Astrocyte (in vitro differentiated cells and primary cell): ENCODE measurements around the gene RPS27L. TPM values are rescaled to one million over a fixed set of nuclear protein-coding genes. Genes with fewer than 3 reads are reported as not detected.

Experiments used
- DNase-seq: peaks from one replicate; pipeline ENCODE4 v3.0.0-alpha.2; 2010; ENCODE audit warnings: low read depth
- FAIRE-seq: peaks from 2 replicates; lab custom pipeline; 2011; peaks lifted over from hg19 to GRCh38; lab: Jason Lieb, UNC
- H2AFZ ChIP-seq: 2 replicates; pipeline ENCODE4 v1.6.0; 2012; ENCODE audit warnings: low read depth, low read length, inconsistent platforms
- H3K27ac ChIP-seq: 2 replicates; pipeline ENCODE4 v1.5.1; 2011; ENCODE audit warnings: low read depth, low read length, inconsistent platforms
- H3K27me3 ChIP-seq: 2 replicates; pipeline ENCODE4 v1.6.0; 2011; ENCODE audit warnings: low read length, inconsistent platforms; ENCODE audit not compliant: insufficient read depth
- H3K36me3 ChIP-seq: 2 replicates; pipeline ENCODE4 v1.5.1; 2011; ENCODE audit warnings: low read length, inconsistent platforms; ENCODE audit not compliant: insufficient read depth
- H3K4me1 ChIP-seq: 2 replicates; pipeline ENCODE4 v1.5.1; 2011; ENCODE audit warnings: low read length, inconsistent platforms; ENCODE audit not compliant: insufficient read depth
- H3K4me2 ChIP-seq: 2 replicates; pipeline ENCODE4 v1.6.0; 2012; ENCODE audit warnings: low read length, inconsistent platforms
- H3K4me3 ChIP-seq: 2 replicates; pipeline ENCODE4 v1.5.1; 2011; ENCODE audit warnings: low read depth, mild to moderate bottlenecking, low read length, inconsistent platforms; ENCODE audit not compliant: insufficient read depth
- H3K79me2 ChIP-seq: 2 replicates; pipeline ENCODE4 v1.6.0; 2012; ENCODE audit warnings: mild to moderate bottlenecking, low read length, inconsistent platforms; ENCODE audit not compliant: insufficient read depth
- H3K9ac ChIP-seq: 2 replicates; pipeline ENCODE4 v1.6.0; 2012; ENCODE audit warnings: mild to moderate bottlenecking, low read length, inconsistent platforms
- H3K9me3 ChIP-seq: 2 replicates; pipeline ENCODE4 v1.5.1; 2012; ENCODE audit warnings: low read depth, mild to moderate bottlenecking, low read length, inconsistent platforms; ENCODE audit not compliant: insufficient read depth
- H4K20me1 ChIP-seq: 2 replicates; pipeline ENCODE4 v1.6.0; 2012; ENCODE audit warnings: low read length, inconsistent platforms; ENCODE audit not compliant: insufficient read depth
- H3K27ac Mint-ChIP-seq: one replicate; pipeline ENCODE4 v1.8.0; 2021; ENCODE audit warnings: mild to moderate bottlenecking, mixed read lengths; ENCODE audit not compliant: unreplicated experiment
- H3K27me3 Mint-ChIP-seq: one replicate; pipeline ENCODE4 v1.8.0; 2021; ENCODE audit warnings: low read depth, mixed read lengths; ENCODE audit not compliant: unreplicated experiment
- H3K36me3 Mint-ChIP-seq: one replicate; pipeline ENCODE4 v1.8.0; 2021; ENCODE audit warnings: low read depth, mixed read lengths; ENCODE audit not compliant: unreplicated experiment
- H3K4me1 Mint-ChIP-seq: one replicate; pipeline ENCODE4 v1.8.0; 2021; ENCODE audit warnings: low read depth, mixed read lengths; ENCODE audit not compliant: unreplicated experiment
- H3K4me3 Mint-ChIP-seq: one replicate; pipeline ENCODE4 v1.8.0; 2021; ENCODE audit warnings: mild to moderate bottlenecking, moderate library complexity, mixed read lengths; ENCODE audit not compliant: unreplicated experiment
- H3K9me3 Mint-ChIP-seq: one replicate; pipeline ENCODE4 v1.8.0; 2021; ENCODE audit warnings: mild to moderate bottlenecking, mixed read lengths; ENCODE audit not compliant: unreplicated experiment
- EZH2 ChIP-seq: IDR thresholded peaks from 2 replicates; pipeline ENCODE4 v1.6.1; 2012; ENCODE audit warnings: mild to moderate bottlenecking, low read length, inconsistent platforms; ENCODE audit not compliant: insufficient read depth
- total RNA-seq: library from RNA; stranded (reverse); gene quantifications from 2 replicates; pipeline ENCODE4 v1.2.1, GENCODE V29; 2021
- TF ChIP-seq, protein P1 (sequence below): IDR thresholded peaks from 2 replicates; pipeline ENCODE4 v1.5.1; 2011; ENCODE audit warnings: low read depth, mild to moderate bottlenecking, inconsistent platforms, low read length, moderate library complexity; ENCODE audit not compliant: insufficient read depth

RPS27L gene
- total RNA-seq, 1 donor from 2014 or later: 484 TPM

DNA sequence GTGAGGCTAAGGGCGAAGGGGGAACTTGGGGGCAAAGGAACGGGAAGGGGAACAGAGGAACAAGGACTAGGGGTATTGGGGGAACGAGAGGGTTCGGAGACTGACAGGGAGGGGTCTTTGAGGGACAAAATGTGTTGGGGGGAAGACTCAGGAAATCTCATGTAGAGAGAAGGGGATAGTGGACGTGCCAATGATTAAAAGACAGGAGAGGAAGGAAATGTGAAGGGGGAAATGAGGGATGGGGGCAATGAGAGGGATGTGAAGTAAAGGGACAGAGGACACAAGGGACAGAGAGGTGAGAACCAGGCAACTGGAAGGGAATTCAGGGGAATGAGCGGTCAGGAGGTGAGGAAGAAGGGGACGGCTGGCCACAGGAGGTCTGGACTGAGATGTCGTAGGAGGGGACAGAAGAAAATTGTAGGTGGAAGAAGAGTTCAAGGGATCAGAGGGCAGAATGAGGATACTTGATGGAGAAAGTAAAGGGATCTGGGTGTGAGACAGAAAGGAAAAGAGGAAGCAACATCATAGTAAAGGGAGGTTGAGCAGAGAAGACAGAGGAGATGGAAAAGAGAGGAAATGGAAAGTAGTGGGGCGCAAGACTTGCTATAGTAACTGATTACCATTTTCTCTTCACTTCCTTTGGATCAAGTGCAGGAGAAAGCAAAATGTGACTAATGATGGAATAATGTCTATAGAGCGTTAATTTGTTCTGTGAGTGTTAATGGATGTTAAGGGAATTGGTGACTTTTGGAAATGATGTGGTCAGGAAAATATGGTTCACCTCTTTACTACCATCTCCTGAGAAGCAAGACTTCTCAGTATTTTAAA is 32.9 kb upstream of the RPS27L start:
- H3K27ac Mint-ChIP-seq: peak overlapping the region; percentile 59
- TF ChIP-seq, protein P1, sequence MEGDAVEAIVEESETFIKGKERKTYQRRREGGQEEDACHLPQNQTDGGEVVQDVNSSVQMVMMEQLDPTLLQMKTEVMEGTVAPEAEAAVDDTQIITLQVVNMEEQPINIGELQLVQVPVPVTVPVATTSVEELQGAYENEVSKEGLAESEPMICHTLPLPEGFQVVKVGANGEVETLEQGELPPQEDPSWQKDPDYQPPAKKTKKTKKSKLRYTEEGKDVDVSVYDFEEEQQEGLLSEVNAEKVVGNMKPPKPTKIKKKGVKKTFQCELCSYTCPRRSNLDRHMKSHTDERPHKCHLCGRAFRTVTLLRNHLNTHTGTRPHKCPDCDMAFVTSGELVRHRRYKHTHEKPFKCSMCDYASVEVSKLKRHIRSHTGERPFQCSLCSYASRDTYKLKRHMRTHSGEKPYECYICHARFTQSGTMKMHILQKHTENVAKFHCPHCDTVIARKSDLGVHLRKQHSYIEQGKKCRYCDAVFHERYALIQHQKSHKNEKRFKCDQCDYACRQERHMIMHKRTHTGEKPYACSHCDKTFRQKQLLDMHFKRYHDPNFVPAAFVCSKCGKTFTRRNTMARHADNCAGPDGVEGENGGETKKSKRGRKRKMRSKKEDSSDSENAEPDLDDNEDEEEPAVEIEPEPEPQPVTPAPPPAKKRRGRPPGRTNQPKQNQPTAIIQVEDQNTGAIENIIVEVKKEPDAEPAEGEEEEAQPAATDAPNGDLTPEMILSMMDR: no peak
- TF ChIP-seq EZH2: no peak
- H3K27me3 Mint-ChIP-seq: no peaks in the 10 kb centered on the region
- Histone ChIP-seq H3K4me2 (peak overlapping the region; percentile 98), H3K79me2 (peaks cover 53% of the 10 kb centered on the region), H3K27ac (peak overlapping the region; percentile 50), H3K27me3 (no peaks in the 10 kb centered on the region), H3K4me1 (peaks cover 38% of the 10 kb centered on the region), H3K9me3 (no peaks in the 10 kb centered on the region), H2AFZ (peak overlapping the region; percentile 7), H3K4me3 (peak overlapping the region; percentile 72), H3K36me3 (no peaks in the 10 kb centered on the region), H3K9ac (peak overlapping the region; percentile 85), H4K20me1 (peaks cover 20% of the 10 kb centered on the region)
- H3K4me3 Mint-ChIP-seq: peak overlapping the region; percentile 88
- DNase-seq: no peak
- H3K36me3 Mint-ChIP-seq: no peaks in the 10 kb centered on the region
- FAIRE-seq: no peak
- peaks cover 41% of the 10 kb centered on the region for H3K4me1 Mint-ChIP-seq
- H3K9me3 Mint-ChIP-seq: no peaks in the 10 kb centered on the region

DNA sequence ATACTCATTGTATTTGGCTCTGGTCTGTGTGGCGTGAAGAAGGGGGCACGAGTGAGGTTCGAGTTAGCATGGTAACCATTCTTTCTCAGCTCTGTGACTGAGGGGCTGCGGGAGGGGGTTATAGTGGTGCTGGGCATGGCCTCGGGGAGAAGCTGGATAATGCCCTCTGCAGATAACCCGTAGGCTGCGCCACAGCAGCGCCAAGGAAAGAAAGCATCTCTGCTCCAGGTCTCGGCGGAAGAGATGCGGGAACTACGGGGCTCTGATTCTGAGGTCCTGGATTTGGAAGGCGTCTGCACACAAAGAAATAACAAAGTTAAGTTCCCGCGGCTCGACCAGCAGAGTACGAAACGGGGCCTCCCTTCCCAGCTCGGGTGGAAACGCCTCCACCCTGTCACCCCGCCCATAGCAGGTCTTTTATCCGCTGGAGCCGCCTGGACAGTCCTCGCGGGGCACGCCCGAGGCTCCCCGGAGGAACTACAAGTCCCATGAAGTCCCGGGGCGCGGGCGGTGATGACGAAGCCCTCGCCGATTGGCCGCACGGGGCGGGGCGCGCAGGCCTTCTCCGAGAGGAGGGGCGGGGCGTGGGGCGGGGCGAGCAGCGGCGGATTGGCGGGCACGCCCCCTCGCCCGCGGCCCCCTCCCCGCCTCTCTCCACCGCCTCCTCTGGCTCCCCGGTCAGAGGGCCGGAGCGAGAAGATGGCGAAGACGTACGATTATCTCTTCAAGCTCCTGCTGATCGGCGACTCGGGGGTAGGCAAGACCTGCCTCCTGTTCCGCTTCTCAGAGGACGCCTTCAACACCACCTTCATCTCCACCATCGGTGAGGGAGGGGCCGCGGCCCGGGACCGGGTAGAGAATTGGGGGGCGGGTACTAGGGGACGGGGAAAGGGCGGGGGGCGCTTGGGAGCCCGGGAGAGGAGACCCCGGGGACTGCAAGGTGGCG is 31.9 kb upstream of the RPS27L start, which contains the start of gene RAB8B:
Gene RAB8B, plus strand, starts transcription at position 681 of the 946 bp plus-strand sequence. Its CDS starts 19 bp downstream, at position 700.
- peak; percentile 85 for DNase-seq
- H3K79me2 ChIP-seq: peaks cover 43% of the 10 kb centered on the region
- peaks cover 40% of the 10 kb centered on the region for H3K4me1 ChIP-seq
- H3K4me1 Mint-ChIP-seq: peaks cover 36% of the 10 kb centered on the region
- H3K27ac Mint-ChIP-seq: peak within 1 kb of the TSS; percentile 89
- H3K36me3 Mint-ChIP-seq: no peaks in the 10 kb centered on the region
- H3K27me3 ChIP-seq: no peaks in the 10 kb centered on the region
- no peaks in the 10 kb centered on the region for H3K36me3 ChIP-seq
- peak within 1 kb of the TSS; percentile 98 for H3K4me2 ChIP-seq
- H3K27me3 Mint-ChIP-seq: no peaks in the 10 kb centered on the region
- peak within 1 kb of the TSS; percentile 94 for H2AFZ ChIP-seq
- H3K9me3 Mint-ChIP-seq: no peaks in the 10 kb centered on the region
- peak within 1 kb of the TSS; percentile 85 for H3K9ac ChIP-seq
- peaks cover 17% of the 10 kb centered on the region for H4K20me1 ChIP-seq
- TF ChIP-seq EZH2: no peak
- TF ChIP-seq, protein P1: no peak
- peak within 1 kb of the TSS; percentile 62 for H3K27ac ChIP-seq
- FAIRE-seq: no peak
- no peaks in the 10 kb centered on the region for H3K9me3 ChIP-seq
- peak within 1 kb of the TSS; percentile 80 for H3K4me3 ChIP-seq
- peak within 1 kb of the TSS; percentile 89 for H3K4me3 Mint-ChIP-seq
